ENCODE data around the gene CYP2W1. TPM values are rescaled to one million over a fixed set of nuclear protein-coding genes. Genes with fewer than 3 reads are reported as not detected.
A peak's percentile ranks its signal among the peaks of the same experiment; 100 is the strongest.

CYP2W1 gene
- total RNA-seq, 1 experiment from 2014 or later, result not detected

DNA sequence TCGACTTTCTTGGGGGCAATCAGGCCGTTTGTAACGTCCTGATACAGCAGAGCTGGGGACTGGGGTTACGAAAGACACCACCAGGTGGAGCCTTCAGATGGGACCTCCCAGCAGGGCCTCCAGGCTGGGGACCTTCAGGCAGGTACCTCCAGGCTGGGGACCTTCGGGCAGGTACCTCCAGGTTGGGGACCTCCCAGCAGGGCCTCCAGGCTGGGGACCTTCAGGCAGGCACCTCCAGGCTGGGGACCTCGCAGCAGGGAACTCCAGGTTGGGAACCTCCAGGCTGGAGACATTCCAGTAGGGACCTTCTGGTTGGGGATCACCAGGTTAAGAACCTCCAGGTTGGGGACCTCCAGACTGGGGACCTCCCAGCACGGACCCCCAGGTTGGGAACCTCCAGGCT, 37.9 kb downstream of the CYP2W1 start:
- CTCF ChIA-PET, result interaction anchor here (1.5 kb wide), 1 partner anchor 45 kb away, joined by 7 read pairs; no protein-coding TSS in a partner anchor
- BruUV-seq (replicated peaks), result no TSS peak
- DNase-seq (ENCODE audit: low read depth, low spot score) (no peak), ATAC-seq (peak; percentile 56)
- Histone ChIP-seq H3K36me3 (ENCODE audit: control insufficient read depth in 1 of 2, insufficient read depth in 2 of 2, low read length in 2 of 2) (peaks cover 0 to 9% of the 10 kb centered on the region in 2 experiments; a peak in 2 of 4 replicates), H3K27me3 (ENCODE audit: insufficient read depth, low read length) (no peaks in the 10 kb centered on the region), H3K27ac (ENCODE audit: low read depth, low read length) (no peak overlapping the region), H3K79me2 (ENCODE audit: insufficient read depth, low read length) (peaks cover 26% of the 10 kb centered on the region), H2AFZ (ENCODE audit: low read depth, low read length, poor library complexity, severe bottlenecking) (no peak overlapping the region), H3K4me1 (ENCODE audit: control insufficient read depth in 1 of 2, insufficient read depth in 2 of 2, low read length in 2 of 2) (no peaks in the 10 kb centered on the region), H3K4me2 (ENCODE audit: low read length) (no peak overlapping the region), H3K9ac (ENCODE audit: low read length) (no peak overlapping the region), H3K9me2 (ENCODE audit: insufficient read depth) (no peaks in the 10 kb centered on the region), H4K20me1 (ENCODE audit: insufficient read depth) (no peaks in the 10 kb centered on the region), H3K4me3 (replicated peaks in 1 of 2; ENCODE audit: low read depth in 1 of 2, low read length in 2 of 2) (no peak overlapping the region), H3K9me3 (ENCODE audit: control insufficient read depth in 1 of 2, insufficient read depth in 1 of 2, low read depth in 1 of 2, low read length in 2 of 2) (no peaks in the 10 kb centered on the region)
- POLR2A ChIA-PET, result no interaction called here
- intact Hi-C loops (cut with micrococcal nuclease), result loop anchor here (2.0 kb wide), 1 partner anchor 44 kb away; no protein-coding TSS in a partner anchor
- TF ChIP-seq CTCF (IDR thresholded peaks at IDR 0.05 in 2 of 3, conservative IDR thresholded peaks at IDR 0.05 in 1 of 3; ENCODE audit: borderline replicate concordance in 1 of 3, insufficient read depth in 1 of 3, low read depth in 2 of 3, low read length in 2 of 3), result peak in 2 of 3 experiments; percentile 26 to 33; a peak in 2 of 6 replicates
- no peak for TF ChIP-seq EGR1 (IDR thresholded peaks at IDR 0.05; ENCODE audit: low read depth)
- no peak for TF ChIP-seq POLR2A (IDR thresholded peaks at IDR 0.05; ENCODE audit: borderline replicate concordance, extremely low read depth, insufficient read depth, insufficient read length)
- RAD21 ChIA-PET (ENCODE audit: low non-redundant PET in 1 of 2, low total read pairs in 2 of 2, uncharacterized antibody in 2 of 2, unreplicated experiment in 2 of 2), result no interaction called here

DNA sequence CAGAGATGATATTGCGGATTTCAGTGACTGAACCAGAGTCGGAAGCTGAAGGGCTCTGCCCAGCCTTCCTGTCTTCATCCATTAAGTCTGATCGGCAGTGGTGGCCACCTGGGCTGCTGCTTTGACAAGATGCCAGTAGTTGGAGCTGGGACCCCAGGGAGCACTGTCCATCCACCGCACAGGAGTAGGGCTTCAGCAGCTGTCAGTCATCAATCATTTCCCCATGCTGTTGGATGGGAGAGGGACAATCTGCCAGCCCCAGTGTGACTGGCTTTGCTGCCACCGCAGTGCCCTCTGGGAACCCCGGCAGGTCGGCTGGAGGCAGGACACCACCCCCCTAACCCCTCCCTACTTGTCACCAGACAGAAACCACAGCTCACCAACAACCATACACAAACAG, 38.4 kb downstream of the CYP2W1 start:
- Histone ChIP-seq H3K9me3 (ENCODE audit: control insufficient read depth in 1 of 2, insufficient read depth in 1 of 2, low read depth in 1 of 2, low read length in 2 of 2) (no peaks in the 10 kb centered on the region), H3K27ac (ENCODE audit: low read depth, low read length) (no peak overlapping the region), H3K4me1 (ENCODE audit: control insufficient read depth in 1 of 2, insufficient read depth in 2 of 2, low read length in 2 of 2) (no peaks in the 10 kb centered on the region), H3K4me2 (ENCODE audit: low read length) (no peak overlapping the region), H3K4me3 (replicated peaks in 1 of 2; ENCODE audit: low read depth in 1 of 2, low read length in 2 of 2) (no peak overlapping the region), H3K27me3 (ENCODE audit: insufficient read depth, low read length) (no peaks in the 10 kb centered on the region), H3K9ac (ENCODE audit: low read length) (no peak overlapping the region), H3K36me3 (ENCODE audit: control insufficient read depth in 1 of 2, insufficient read depth in 2 of 2, low read length in 2 of 2) (peaks cover 0 to 14% of the 10 kb centered on the region in 2 experiments; a peak in 2 of 4 replicates), H3K9me2 (ENCODE audit: insufficient read depth) (no peaks in the 10 kb centered on the region), H2AFZ (ENCODE audit: low read depth, low read length, poor library complexity, severe bottlenecking) (no peak overlapping the region), H4K20me1 (ENCODE audit: insufficient read depth) (no peaks in the 10 kb centered on the region), H3K79me2 (ENCODE audit: insufficient read depth, low read length) (peaks cover 31% of the 10 kb centered on the region)
- RAD21 ChIA-PET (ENCODE audit: low non-redundant PET in 1 of 2, low total read pairs in 2 of 2, uncharacterized antibody in 2 of 2, unreplicated experiment in 2 of 2), result no interaction called here
- no peak for DNase-seq (ENCODE audit: low read depth, low spot score)
- POLR2A ChIA-PET, result no interaction called here
- ATAC-seq, result no peak
- intact Hi-C loops (cut with micrococcal nuclease), result loop anchor here (2.0 kb wide), 1 partner anchor 43 kb away; no protein-coding TSS in a partner anchor
- CTCF ChIA-PET, result interaction anchor here (1.5 kb wide), 1 partner anchor 44 kb away, joined by 7 read pairs; no protein-coding TSS in a partner anchor
- no TSS peak for BruUV-seq (replicated peaks)
- TF ChIP-seq SRF (IDR thresholded peaks at IDR 0.05; ENCODE audit: low read depth), result no peak
- TF ChIP-seq TCF7L2 (IDR thresholded peaks at IDR 0.05; ENCODE audit: borderline replicate concordance, extremely low read depth, insufficient read depth, insufficient read length), result no peak
- no peak for TF ChIP-seq EZH2 (IDR thresholded peaks at IDR 0.05)
- TF ChIP-seq YY1 (IDR thresholded peaks at IDR 0.05; ENCODE audit: extremely low read depth, insufficient replicate concordance, low read depth, low read length), result no peak
- no peak for TF ChIP-seq CEBPB (IDR thresholded peaks at IDR 0.05; ENCODE audit: low read depth)
- no peak for TF ChIP-seq SIN3A (IDR thresholded peaks at IDR 0.05; ENCODE audit: low read depth)
- TF ChIP-seq FOSL1 (IDR thresholded peaks at IDR 0.05; ENCODE audit: low read depth), result no peak
- TF ChIP-seq ELF1 (IDR thresholded peaks at IDR 0.05; ENCODE audit: borderline replicate concordance, low read depth), result no peak
- TF ChIP-seq EZH2phosphoT487 (IDR thresholded peaks at IDR 0.05; ENCODE audit: borderline replicate concordance), result no peak
- no peak for TF ChIP-seq RAD21 (IDR thresholded peaks at IDR 0.05; ENCODE audit: low read depth)
- no peak for TF ChIP-seq SP1 (IDR thresholded peaks at IDR 0.05; ENCODE audit: low read depth)
- no peak for TF ChIP-seq POLR2AphosphoS5 (IDR thresholded peaks at IDR 0.05; ENCODE audit: low read depth, low read length)
- TF ChIP-seq, protein P1, sequence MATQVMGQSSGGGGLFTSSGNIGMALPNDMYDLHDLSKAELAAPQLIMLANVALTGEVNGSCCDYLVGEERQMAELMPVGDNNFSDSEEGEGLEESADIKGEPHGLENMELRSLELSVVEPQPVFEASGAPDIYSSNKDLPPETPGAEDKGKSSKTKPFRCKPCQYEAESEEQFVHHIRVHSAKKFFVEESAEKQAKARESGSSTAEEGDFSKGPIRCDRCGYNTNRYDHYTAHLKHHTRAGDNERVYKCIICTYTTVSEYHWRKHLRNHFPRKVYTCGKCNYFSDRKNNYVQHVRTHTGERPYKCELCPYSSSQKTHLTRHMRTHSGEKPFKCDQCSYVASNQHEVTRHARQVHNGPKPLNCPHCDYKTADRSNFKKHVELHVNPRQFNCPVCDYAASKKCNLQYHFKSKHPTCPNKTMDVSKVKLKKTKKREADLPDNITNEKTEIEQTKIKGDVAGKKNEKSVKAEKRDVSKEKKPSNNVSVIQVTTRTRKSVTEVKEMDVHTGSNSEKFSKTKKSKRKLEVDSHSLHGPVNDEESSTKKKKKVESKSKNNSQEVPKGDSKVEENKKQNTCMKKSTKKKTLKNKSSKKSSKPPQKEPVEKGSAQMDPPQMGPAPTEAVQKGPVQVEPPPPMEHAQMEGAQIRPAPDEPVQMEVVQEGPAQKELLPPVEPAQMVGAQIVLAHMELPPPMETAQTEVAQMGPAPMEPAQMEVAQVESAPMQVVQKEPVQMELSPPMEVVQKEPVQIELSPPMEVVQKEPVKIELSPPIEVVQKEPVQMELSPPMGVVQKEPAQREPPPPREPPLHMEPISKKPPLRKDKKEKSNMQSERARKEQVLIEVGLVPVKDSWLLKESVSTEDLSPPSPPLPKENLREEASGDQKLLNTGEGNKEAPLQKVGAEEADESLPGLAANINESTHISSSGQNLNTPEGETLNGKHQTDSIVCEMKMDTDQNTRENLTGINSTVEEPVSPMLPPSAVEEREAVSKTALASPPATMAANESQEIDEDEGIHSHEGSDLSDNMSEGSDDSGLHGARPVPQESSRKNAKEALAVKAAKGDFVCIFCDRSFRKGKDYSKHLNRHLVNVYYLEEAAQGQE (IDR thresholded peaks at IDR 0.05; ENCODE audit: low read depth), result no peak
- no peak for TF ChIP-seq CBX3 (IDR thresholded peaks at IDR 0.05; ENCODE audit: low read depth)
